ENCODE measurements around the gene ELOVL1.
A peak's percentile ranks its signal among the peaks of the same experiment; 100 is the strongest.
"Not testable (repeated sequence)": the region's sequence is repeated elsewhere in the genome, so short reads cannot be mapped to it uniquely, and the experiment has no call there.

Gene ELOVL1

DNA sequence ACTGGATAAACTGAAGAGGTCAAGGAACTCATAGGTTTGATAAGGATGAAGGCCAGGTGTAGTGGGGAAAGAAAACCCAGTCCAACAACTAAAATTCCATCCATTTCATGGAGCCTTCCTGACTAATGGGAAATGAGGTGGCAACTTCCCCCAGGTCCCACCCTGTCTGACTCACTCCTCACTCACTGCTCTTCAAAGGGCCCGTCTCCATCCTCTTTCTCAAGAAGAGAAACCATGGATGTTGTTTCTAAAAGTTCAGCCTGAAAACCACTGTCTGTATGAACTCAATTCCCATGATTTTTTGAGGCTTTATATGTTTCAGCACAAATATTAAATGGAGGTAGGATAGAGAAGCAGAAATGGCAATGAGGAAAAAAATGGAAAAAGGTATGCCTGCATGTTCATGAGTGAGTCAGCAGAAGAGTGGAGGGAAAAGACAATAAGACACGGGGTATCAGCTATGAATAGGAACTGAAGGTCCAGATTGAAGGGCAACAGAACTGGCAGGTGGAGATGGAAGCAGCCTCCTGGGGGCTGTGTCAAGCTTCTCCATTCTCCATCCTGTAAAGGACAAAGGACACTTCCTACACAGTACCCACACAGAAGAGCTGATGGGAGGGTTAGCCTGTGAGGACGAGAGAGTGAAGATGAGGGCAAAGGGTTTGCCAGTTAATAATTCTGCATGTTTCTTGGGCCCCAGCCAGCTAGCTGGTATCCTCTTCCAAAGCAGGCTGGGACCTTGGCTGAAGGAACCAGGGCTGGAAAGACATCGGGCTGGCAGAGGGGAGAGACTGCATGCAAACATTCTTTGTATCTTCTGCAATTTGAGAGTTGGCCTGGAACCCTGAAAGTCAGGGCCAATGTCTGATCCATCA lies 5.5 kb upstream of the ELOVL1 start:
- Histone ChIP-seq H3K27me3 (ENCODE audit: control insufficient read depth, insufficient read depth, low read length) (no peaks in the 10 kb centered on the region), H3K4me3 (ENCODE audit: low read length) (no peak overlapping the region), H3K9ac (ENCODE audit: low read length) (no peak overlapping the region), H3K4me1 (ENCODE audit: control insufficient read depth, insufficient read depth, low read length) (peaks cover 5% of the 10 kb centered on the region), H3K27ac (ENCODE audit: low read depth, low read length) (no peak overlapping the region), H3K36me3 (ENCODE audit: control insufficient read depth, insufficient read depth, low read length) (no peaks in the 10 kb centered on the region)

DNA sequence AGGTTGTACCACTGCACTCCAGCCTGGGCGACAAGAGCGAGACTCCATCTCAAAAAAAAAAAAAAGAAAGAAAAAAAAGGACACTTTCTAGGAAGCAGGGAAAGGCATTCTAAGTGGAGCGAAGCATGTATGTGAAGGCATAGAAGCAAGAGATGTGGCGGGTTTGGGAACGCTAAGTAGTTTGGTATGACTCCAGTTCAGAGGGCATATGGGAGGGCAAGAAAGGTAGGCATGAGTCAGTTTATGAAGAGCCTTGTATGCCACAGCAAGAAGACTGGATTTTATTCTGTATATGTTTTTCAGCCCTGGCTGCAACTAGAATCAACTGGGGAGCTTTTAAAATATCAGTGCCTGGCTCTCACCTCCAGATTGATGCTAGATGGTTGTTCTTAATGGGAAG lies 4.4 kb upstream of the ELOVL1 start:
- no peaks in the 10 kb centered on the region for H3K27me3 ChIP-seq (ENCODE audit: control insufficient read depth, insufficient read depth, low read length)
- no peaks in the 10 kb centered on the region for H3K36me3 ChIP-seq (ENCODE audit: control insufficient read depth, insufficient read depth, low read length)
- no peak overlapping the region for H3K27ac ChIP-seq (ENCODE audit: low read depth, low read length)
- H3K9ac ChIP-seq (ENCODE audit: low read length), result no peak overlapping the region
- peaks cover 7% of the 10 kb centered on the region for H3K4me1 ChIP-seq (ENCODE audit: control insufficient read depth, insufficient read depth, low read length)
- H3K4me3 ChIP-seq (ENCODE audit: low read length), result no peak overlapping the region

- Histone ChIP-seq H3K27ac (ENCODE audit: low read depth, low read length) (no peak overlapping the region), H3K36me3 (ENCODE audit: control insufficient read depth, insufficient read depth, low read length) (peaks cover 3% of the 10 kb centered on the region), H3K4me1 (ENCODE audit: control insufficient read depth, insufficient read depth, low read length) (peaks cover 12% of the 10 kb centered on the region), H3K4me3 (ENCODE audit: low read length) (no peak overlapping the region), H3K27me3 (ENCODE audit: control insufficient read depth, insufficient read depth, low read length) (no peaks in the 10 kb centered on the region), H3K9ac (ENCODE audit: low read length) (no peak overlapping the region)
These were observed 2.8 kb upstream of the ELOVL1 start for GRCh38 chr1:43370564-43370963.

- not testable (repeated sequence) for H3K4me3 ChIP-seq (ENCODE audit: low read length); H3K27ac ChIP-seq (ENCODE audit: low read depth, low read length); H3K27me3 ChIP-seq (ENCODE audit: control insufficient read depth, insufficient read depth, low read length); H3K36me3 ChIP-seq (ENCODE audit: control insufficient read depth, insufficient read depth, low read length); H3K9ac ChIP-seq (ENCODE audit: low read length)
- H3K4me1 ChIP-seq (ENCODE audit: control insufficient read depth, insufficient read depth, low read length), result peaks cover 12% of the 10 kb centered on the region
These were observed 2.0 kb upstream of the ELOVL1 start for GRCh38 chr1:43369779-43370178.

GRCh38 chr1:43368646-43369020 lies 822 bp upstream of the ELOVL1 start:
- Histone ChIP-seq H3K27me3 (ENCODE audit: control insufficient read depth, insufficient read depth, low read length) (no peaks in the 10 kb centered on the region), H3K27ac (ENCODE audit: low read depth, low read length) (peak overlapping the region; percentile 75), H3K9ac (ENCODE audit: low read length) (peak overlapping the region; percentile 58), H3K4me1 (ENCODE audit: control insufficient read depth, insufficient read depth, low read length) (peaks cover 12% of the 10 kb centered on the region), H3K36me3 (ENCODE audit: control insufficient read depth, insufficient read depth, low read length) (peaks cover 19% of the 10 kb centered on the region), H3K4me3 (ENCODE audit: low read length) (peak overlapping the region; percentile 66)

GRCh38 chr1:43367026-43367903 lies 546 bp downstream of the ELOVL1 start:
- Histone ChIP-seq H3K27me3 (ENCODE audit: control insufficient read depth, insufficient read depth, low read length) (no peaks in the 10 kb centered on the region), H3K4me3 (ENCODE audit: low read length) (peak overlapping the region; percentile 85), H3K36me3 (ENCODE audit: control insufficient read depth, insufficient read depth, low read length) (peaks cover 22% of the 10 kb centered on the region), H3K27ac (ENCODE audit: low read depth, low read length) (peak overlapping the region; percentile 75), H3K9ac (ENCODE audit: low read length) (peak overlapping the region; percentile 74), H3K4me1 (ENCODE audit: control insufficient read depth, insufficient read depth, low read length) (peaks cover 12% of the 10 kb centered on the region)

GRCh38 chr1:43366601-43367025 lies 1.2 kb downstream of the ELOVL1 start:
- H3K27me3 ChIP-seq (ENCODE audit: control insufficient read depth, insufficient read depth, low read length), result no peaks in the 10 kb centered on the region
- peaks cover 22% of the 10 kb centered on the region for H3K36me3 ChIP-seq (ENCODE audit: control insufficient read depth, insufficient read depth, low read length)
- H3K4me3 ChIP-seq (ENCODE audit: low read length), result peak overlapping the region; percentile 85
- peaks cover 12% of the 10 kb centered on the region for H3K4me1 ChIP-seq (ENCODE audit: control insufficient read depth, insufficient read depth, low read length)
- peak overlapping the region; percentile 74 for H3K9ac ChIP-seq (ENCODE audit: low read length)
- H3K27ac ChIP-seq (ENCODE audit: low read depth, low read length), result peak overlapping the region; percentile 75

GRCh38 chr1:43366179-43366578 lies 1.6 kb downstream of the ELOVL1 start:
- peaks cover 12% of the 10 kb centered on the region for H3K4me1 ChIP-seq (ENCODE audit: control insufficient read depth, insufficient read depth, low read length)
- no peak overlapping the region for H3K27ac ChIP-seq (ENCODE audit: low read depth, low read length)
- H3K27me3 ChIP-seq (ENCODE audit: control insufficient read depth, insufficient read depth, low read length), result no peaks in the 10 kb centered on the region
- peaks cover 23% of the 10 kb centered on the region for H3K36me3 ChIP-seq (ENCODE audit: control insufficient read depth, insufficient read depth, low read length)
- no peak overlapping the region for H3K9ac ChIP-seq (ENCODE audit: low read length)
- peak overlapping the region; percentile 85 for H3K4me3 ChIP-seq (ENCODE audit: low read length)

DNA sequence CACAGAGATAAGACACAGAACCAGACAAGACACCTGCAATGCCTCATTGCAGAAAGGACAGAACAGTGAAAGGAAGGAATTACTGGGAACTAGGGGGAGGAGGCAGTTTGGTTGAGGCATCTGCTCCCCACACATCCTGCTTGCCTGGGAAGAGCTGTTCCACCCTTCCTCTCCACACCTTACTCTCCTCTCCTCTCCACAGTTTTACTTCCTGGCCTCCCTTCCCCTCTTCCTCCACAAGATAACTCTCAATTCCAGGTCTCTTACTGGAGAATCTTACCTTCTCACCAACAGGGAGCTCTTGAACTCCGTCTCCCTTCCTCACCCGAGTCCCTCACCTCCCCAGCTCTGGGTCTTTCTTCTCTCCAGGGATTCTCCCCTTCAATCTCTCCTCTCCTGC lies 2.1 kb downstream of the ELOVL1 start:
- Histone ChIP-seq H3K9ac (ENCODE audit: low read length) (peak overlapping the region; percentile 27), H3K4me3 (ENCODE audit: low read length) (peak overlapping the region; percentile 34), H3K36me3 (ENCODE audit: control insufficient read depth, insufficient read depth, low read length) (peaks cover 27% of the 10 kb centered on the region), H3K27ac (ENCODE audit: low read depth, low read length) (no peak overlapping the region), H3K27me3 (ENCODE audit: control insufficient read depth, insufficient read depth, low read length) (no peaks in the 10 kb centered on the region), H3K4me1 (ENCODE audit: control insufficient read depth, insufficient read depth, low read length) (peaks cover 12% of the 10 kb centered on the region)

- Histone ChIP-seq H3K27ac (ENCODE audit: low read depth, low read length) (no peak overlapping the region), H3K9ac (ENCODE audit: low read length) (no peak overlapping the region), H3K4me1 (ENCODE audit: control insufficient read depth, insufficient read depth, low read length) (peaks cover 12% of the 10 kb centered on the region), H3K36me3 (ENCODE audit: control insufficient read depth, insufficient read depth, low read length) (peaks cover 27% of the 10 kb centered on the region), H3K27me3 (ENCODE audit: control insufficient read depth, insufficient read depth, low read length) (no peaks in the 10 kb centered on the region), H3K4me3 (ENCODE audit: low read length) (no peak overlapping the region)
These were observed 3.8 kb downstream of the ELOVL1 start for GRCh38 chr1:43363935-43364525.

GRCh38 chr1:43363283-43363934 lies 4.4 kb downstream of the ELOVL1 start:
- Histone ChIP-seq H3K36me3 (ENCODE audit: control insufficient read depth, insufficient read depth, low read length) (peaks cover 27% of the 10 kb centered on the region), H3K27me3 (ENCODE audit: control insufficient read depth, insufficient read depth, low read length) (no peaks in the 10 kb centered on the region), H3K27ac (ENCODE audit: low read depth, low read length) (no peak overlapping the region), H3K4me3 (ENCODE audit: low read length) (no peak overlapping the region), H3K9ac (ENCODE audit: low read length) (no peak overlapping the region), H3K4me1 (ENCODE audit: control insufficient read depth, insufficient read depth, low read length) (peaks cover 7% of the 10 kb centered on the region)

DNA sequence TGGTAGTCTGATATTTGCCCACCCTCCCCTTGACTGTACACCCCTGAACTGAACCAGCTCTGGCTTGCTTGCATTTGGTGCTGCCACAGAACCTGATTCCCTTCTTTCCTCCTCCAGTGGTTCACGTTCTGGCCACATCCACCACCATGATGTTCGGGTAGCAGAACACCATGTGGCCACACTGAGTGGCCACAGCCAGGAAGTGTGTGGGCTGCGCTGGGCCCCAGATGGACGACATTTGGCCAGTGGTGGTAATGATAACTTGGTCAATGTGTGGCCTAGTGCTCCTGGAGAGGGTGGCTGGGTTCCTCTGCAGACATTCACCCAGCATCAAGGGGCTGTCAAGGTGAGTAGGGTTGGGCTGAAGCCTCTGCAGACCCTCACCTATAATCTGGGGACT lies 7.2 kb downstream of the ELOVL1 start:
- Histone ChIP-seq H3K4me1 (ENCODE audit: control insufficient read depth, insufficient read depth, low read length) (no peaks in the 10 kb centered on the region), H3K36me3 (ENCODE audit: control insufficient read depth, insufficient read depth, low read length) (peaks cover 25% of the 10 kb centered on the region), H3K27ac (ENCODE audit: low read depth, low read length) (no peak overlapping the region), H3K4me3 (ENCODE audit: low read length) (no peak overlapping the region), H3K9ac (ENCODE audit: low read length) (no peak overlapping the region), H3K27me3 (ENCODE audit: control insufficient read depth, insufficient read depth, low read length) (no peaks in the 10 kb centered on the region)
